ENCODE measurements around the gene WWC2. TPM values are rescaled to one million over a fixed set of nuclear protein-coding genes. Genes with fewer than 3 reads are reported as not detected.

Gene WWC2
- polyA plus RNA-seq, 3 donors = 51.7 to 54.7 (median 53.5) TPM

- no peak for DNase-seq (ENCODE audit: low read depth in 3 of 3, low spot score in 2 of 3)
Observed at GRCh38 chr4:183164963-183165362, 65.9 kb downstream of the WWC2 start.

DNA sequence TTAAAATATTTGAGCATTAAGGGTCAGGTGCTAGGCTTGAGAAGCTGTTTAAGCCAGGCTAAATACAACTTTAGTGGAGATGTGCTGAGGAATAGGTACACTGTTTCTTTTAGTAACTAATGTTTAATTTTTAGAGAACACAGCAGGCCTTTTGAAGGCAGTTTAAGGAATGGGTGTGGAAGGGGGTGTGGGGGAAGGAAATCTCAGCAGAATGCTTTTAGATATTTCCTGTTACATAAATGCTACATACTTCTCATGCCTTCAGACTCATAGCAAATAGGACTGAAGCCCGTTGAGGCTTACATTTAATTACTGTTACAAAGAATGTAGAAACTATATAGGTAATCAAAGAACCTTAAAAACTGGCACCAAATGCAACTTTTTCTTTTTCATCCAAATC, 66.3 kb downstream of the WWC2 start:
- no peak for DNase-seq (ENCODE audit: low read depth in 3 of 3, low spot score in 2 of 3)

GRCh38 chr4:183170894-183171293, 71.8 kb downstream of the WWC2 start:
- DNase-seq (ENCODE audit: low read depth in 3 of 3, low spot score in 2 of 3) = no peak

DNA sequence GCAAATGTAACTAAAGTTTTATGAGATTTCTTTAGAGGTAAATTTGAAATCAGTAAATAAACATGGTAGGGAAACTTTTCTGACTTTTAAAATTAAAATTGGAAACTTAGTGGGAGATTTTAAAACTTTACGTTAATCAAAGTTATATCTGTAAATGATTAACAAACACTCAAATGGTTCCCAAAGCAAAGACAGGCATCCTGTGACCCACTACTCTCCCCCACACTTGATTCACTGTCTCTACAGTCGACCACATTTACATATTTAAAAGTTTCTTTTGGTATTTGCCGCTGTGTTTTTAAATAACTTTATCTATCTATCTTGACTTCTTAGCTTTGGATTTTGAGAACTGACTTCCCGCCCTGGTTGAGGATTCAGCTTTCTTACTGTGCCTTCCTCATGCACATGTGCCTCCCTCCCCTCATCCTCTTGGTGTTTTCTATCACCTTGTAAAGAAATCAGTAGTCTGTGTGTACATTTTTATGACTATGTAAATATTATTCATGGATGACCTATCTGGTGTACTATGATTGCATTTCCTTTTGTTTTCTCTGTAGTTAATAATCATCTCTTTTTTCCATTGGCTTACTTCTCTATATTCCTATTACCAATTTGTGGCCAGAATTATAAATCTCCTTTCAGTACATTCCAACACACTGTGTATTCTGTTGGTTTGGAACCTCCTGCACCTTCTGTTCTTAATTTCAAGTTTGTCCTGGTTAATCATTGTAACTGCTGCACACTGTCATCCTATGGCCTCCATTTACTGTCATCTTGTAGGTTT, 72.6 kb downstream of the WWC2 start:
- DNase-seq (ENCODE audit: low read depth in 3 of 3, low spot score in 2 of 3) = no peak

DNA sequence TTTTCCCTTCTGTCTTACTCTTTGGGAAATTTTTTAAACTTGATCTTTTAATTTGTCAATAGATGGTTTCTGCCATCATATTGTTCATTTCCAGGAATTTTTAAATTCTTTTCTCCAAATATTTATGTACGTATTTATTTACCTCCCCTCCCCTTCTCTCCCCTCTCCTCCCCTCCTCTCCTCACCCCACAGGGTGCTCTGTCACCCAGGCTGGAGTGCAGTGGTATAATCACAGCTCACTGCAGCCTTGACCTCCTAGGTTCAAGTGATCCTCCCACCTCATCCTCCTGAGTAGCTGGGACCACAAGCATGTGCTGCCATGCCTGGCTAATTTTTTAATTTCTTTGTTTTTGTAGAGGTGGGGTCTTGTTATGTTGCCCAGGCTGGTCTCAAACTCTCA, 73.8 kb downstream of the WWC2 start:
- DNase-seq (ENCODE audit: low read depth in 3 of 3, low spot score in 2 of 3) = no peak

- DNase-seq (ENCODE audit: low read depth in 3 of 3, low spot score in 2 of 3) = no peak
Observed at GRCh38 chr4:183173580-183174526, 74.8 kb downstream of the WWC2 start.

DNA sequence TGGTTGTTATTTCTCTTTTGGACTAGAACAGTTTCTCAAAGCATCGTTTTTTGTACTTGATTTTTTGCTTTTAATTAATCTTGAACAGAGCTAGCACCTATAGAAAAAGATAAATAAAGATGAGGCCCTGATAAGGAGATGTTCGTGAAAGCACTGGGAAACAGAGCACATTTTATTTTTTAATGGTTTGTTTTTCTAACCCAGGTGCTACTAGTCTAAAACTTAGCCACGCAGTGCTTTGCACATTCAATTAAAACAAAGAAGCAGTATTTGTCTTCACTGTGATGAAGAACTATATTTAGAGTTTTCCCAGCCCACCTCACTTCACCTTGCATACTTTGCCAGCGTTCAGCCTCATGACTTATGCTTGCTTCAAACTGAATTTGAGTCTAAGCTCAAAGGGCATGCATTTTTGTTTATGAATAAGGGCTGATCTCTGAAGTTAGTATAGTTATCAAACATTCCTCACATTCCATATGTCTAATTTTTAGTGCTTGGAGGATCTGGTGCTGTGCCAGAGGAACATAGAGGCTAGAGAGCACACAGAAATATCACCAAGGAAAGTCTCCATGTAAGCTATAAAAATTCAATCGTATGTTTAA, 76.7 kb downstream of the WWC2 start:
- no peak for DNase-seq (ENCODE audit: low read depth in 3 of 3, low spot score in 2 of 3)

GRCh38 chr4:183177001-183177400, 77.9 kb downstream of the WWC2 start:
- DNase-seq (ENCODE audit: low read depth in 3 of 3, low spot score in 2 of 3) = no peak

DNA sequence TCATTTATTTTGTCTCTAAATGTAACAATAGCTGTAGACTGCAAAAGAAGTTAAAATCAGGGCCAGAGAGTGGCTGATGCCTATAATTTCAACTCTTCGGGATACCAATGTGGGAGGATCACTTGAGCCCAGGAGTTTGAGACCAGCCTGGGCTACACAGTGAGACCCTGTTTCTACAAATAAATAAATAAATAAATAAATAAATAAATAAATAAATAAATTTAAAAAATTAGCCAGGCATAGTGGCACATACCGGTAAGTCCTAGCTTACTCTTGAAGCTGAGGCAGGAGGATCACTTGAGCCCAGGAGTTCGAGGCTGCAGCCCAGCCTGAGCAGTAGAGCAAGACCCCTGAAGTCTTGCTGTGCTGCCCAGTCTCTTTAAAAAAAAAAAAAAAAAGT, 79.1 kb downstream of the WWC2 start:
- DNase-seq (ENCODE audit: low read depth in 3 of 3, low spot score in 2 of 3) = no peak

- DNase-seq (ENCODE audit: low read depth in 3 of 3, low spot score in 2 of 3) = no peak
Observed at GRCh38 chr4:183180096-183180495, 81.0 kb downstream of the WWC2 start.

- no peak for DNase-seq (ENCODE audit: low read depth in 3 of 3, low spot score in 2 of 3)
Observed at GRCh38 chr4:183180621-183181020, 81.6 kb downstream of the WWC2 start.

DNA sequence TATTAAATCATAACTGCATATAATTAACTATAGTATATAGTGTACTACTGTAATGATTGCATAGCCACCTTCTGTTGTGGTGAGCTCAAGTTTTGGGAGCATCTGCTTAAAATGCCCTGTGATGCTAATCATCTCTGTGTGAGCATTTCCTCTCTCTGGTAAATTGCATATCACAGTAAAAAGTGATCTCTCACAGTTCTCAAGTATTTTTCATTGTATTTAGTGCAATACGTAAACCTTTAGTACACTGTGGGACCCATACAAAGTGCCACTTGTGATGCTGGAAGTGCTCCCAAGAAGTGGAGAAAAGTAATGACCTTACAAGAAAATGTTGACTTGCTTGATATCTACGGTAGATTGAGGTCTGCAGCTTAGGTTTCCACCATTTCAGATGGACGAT, 82.0 kb downstream of the WWC2 start:
- no peak for DNase-seq (ENCODE audit: low read depth in 3 of 3, low spot score in 2 of 3)

DNA sequence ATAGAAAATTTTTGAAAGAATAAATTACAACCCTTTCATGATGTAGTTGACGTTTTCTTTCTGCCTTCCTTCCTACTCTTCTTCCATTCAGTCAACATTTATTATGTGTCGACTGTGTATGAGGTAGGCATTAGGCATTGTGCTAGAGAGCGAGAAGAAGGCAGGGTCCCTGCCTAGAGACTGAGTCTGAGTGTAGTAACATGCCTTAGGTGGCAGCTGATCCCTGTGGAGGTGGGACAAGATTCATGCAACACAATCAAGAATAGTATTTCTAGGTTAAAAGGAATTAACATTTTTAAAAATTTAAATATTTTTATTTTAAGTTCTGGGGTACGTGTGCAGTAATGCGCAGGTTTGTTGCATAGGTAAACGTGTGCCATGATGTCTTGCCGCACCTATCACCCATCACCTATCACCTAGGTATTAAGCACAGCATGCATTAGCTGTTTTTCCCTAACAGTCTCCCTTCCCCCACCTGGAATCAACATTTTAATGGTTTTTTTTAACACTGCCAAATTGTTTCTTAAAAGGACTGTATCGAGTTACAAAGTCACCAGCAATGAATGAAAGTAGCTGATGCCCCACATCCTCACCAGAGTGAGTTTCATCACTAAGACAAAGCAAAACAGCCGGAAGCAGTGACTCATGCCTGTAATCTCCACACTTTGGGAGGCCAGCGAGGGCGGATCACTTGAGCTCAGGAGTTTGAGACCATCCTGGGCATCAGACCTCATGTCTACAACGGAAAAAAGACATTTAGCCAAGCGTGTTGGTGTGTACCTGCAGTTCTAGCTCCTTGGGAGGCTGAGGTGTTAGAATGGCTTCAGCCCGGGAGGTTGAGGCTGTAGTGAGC, 84.0 kb downstream of the WWC2 start:
- peak in 2 of 3 donors; percentile 42 to 53 for DNase-seq (ENCODE audit: low read depth in 3 of 3, low spot score in 2 of 3)

DNA sequence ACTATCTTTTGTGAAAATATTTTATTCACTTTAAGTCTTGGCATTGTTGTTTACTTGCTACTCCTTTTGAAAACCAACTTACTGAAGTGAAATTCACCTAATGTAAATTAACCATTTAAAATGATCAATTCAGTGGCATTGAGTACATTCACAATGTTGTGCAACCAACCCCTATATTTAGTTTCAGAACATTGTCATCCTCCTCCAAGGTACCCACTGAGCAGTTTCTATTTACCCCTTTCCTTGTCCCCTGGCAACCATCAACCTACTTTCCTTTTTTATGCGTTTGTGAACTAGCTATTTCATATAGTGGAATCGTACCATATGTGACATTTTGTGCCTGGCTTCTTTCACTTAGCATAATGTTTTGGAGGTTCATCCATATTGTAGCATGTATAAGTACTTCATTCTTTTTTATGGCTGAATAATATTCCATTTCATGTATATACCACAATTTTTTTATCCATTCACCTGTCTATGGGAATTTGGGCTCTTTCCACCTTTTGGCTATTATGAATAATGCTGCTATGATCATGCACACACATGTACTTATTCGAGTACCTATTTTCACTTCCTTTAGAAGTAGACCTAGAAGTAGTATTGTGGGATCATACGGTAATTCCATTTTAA, 85.0 kb downstream of the WWC2 start:
- DNase-seq (ENCODE audit: low read depth in 3 of 3, low spot score in 2 of 3) = no peak

- no peak for DNase-seq (ENCODE audit: low read depth in 3 of 3, low spot score in 2 of 3)
Observed at GRCh38 chr4:183185018-183185417, 86.0 kb downstream of the WWC2 start.

DNA sequence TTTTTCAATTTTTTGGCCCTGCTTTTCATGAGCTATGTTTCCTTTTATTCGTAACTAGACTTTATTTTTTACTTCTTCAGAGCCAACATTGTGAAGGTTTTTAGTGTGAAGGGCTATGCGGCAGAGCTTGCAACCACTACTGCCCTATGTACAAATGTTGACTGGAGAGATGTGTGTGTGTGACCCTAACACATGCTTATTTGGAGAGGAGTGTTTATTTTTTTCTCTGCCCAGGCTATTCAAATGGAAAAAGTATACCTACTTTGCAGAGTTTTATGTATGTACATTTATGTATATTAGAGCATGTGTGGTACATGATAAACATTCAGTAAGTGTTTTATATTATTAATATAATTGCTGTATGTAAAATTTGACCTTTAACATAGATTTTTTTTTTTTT, 86.5 kb downstream of the WWC2 start:
- DNase-seq (ENCODE audit: low read depth in 3 of 3, low spot score in 2 of 3) = no peak

DNA sequence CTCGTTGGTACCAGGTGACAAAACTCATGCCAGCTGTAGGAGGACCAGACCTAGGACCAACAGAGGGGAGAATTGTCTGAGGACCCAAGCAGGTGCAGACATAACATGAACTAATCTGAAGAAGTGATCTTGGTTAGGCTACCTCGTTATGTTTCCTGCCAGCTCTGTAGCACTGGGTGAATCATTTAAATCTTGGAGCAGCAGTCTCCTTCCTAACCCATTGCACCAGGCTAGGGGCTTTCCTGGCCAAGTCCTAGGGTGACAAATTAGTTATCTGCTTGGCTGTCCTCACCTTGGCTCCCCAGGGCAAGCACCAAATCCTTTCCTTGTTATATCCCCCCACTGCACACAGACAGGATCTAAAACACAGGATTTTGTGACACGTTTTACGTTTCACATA, 87.8 kb downstream of the WWC2 start:
- no peak for DNase-seq (ENCODE audit: low read depth in 3 of 3, low spot score in 2 of 3)

- DNase-seq (ENCODE audit: low read depth in 3 of 3, low spot score in 2 of 3) = no peak
Observed at GRCh38 chr4:183190900-183191527, 92.0 kb downstream of the WWC2 start.

GRCh38 chr4:183191630-183192029, 92.6 kb downstream of the WWC2 start:
- DNase-seq (ENCODE audit: low read depth in 3 of 3, low spot score in 2 of 3) = no peak

DNA sequence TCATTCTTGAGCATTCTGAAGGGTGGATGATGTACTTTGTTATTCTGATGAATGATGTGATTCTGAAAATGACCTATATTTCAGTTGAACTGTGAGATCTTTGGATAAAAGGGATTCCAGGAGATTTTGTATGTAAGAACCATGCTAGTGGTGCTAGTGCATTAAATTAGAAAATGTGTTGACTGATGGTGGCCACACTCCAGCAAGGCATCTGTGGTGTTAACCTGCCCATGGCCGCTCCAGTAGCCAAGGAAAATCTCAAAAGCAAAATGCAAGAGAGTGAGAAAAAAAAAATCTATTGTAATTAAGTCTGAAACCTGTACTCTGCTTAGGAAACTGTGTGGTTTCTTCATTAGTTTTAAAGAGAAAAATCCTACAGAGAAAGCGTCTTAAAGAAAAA, 93.5 kb downstream of the WWC2 start:
- DNase-seq (ENCODE audit: low read depth in 3 of 3, low spot score in 2 of 3) = no peak

Measured in right renal cortex interstitium (tissue), 3 donors.